HEK293 (cell line): ENCODE results near the gene PDE10A.

Experiments
- HOXA7 ChIP-seq: sonication (generic); formaldehyde crosslinking; IDR thresholded peaks from 2 replicates; pipeline ENCODE4 v1.8.1; 2022; ENCODE audit warnings: missing genetic modification reagents, borderline replicate concordance
- REST ChIP-seq: fragments of 450-650 bp; formaldehyde crosslinking; IDR thresholded peaks from 2 replicates; pipeline ENCODE4 v1.5.1; 2016; ENCODE audit warnings: missing biosample characterization, missing genetic modification characterization
- TCF7L2 ChIP-seq: IDR thresholded peaks from 2 replicates; pipeline ENCODE4 v1.6.1; 2011; ENCODE audit warnings: low read depth, mild to moderate bottlenecking, inconsistent platforms, low read length, moderate library complexity, borderline replicate concordance
- ZBTB49 ChIP-seq: fragments of 450-650 bp; formaldehyde crosslinking; IDR thresholded peaks from 2 replicates; pipeline ENCODE4 v1.5.1; 2016; ENCODE audit warnings: missing biosample characterization, missing genetic modification characterization, low read depth
- ZNF664 ChIP-seq: fragments of 450-650 bp; formaldehyde crosslinking; IDR thresholded peaks from 2 replicates; pipeline ENCODE4 v1.5.1; 2016; ENCODE audit warnings: missing biosample characterization, missing genetic modification characterization
- ZNF768 ChIP-seq: fragments of 450-650 bp; formaldehyde crosslinking; IDR thresholded peaks from 2 replicates; pipeline ENCODE4 v1.5.1; 2018; ENCODE audit warnings: missing biosample characterization, mild to moderate bottlenecking, missing genetic modification characterization

- TF ChIP-seq TCF7L2 (no peak), ZBTB49 (tag by site-specific recombination) (no peak), HOXA7 (CRISPR knock-in tag) (no peak), ZNF664 (tag by site-specific recombination) (no peak), REST (tag by site-specific recombination) (no peak), ZNF768 (tag by site-specific recombination) (no peak)
Measured at GRCh38 chr6:165684333-165684732, 21.3 kb upstream of the PDE10A start.
